A549 (cell line): ENCODE results near the gene CLHC1.

ENCODE experiments used
- BHLHE40 ChIP-seq: IDR thresholded peaks from 2 replicates; pipeline ENCODE4 v1.6.1; 2012; ENCODE audit warnings: low read depth, low read length, inconsistent platforms
- CHD4 ChIP-seq: fragments of 200-600 bp; sonication (generic); IDR thresholded peaks from 2 replicates; pipeline ENCODE4 v1.6.1; 2016; ENCODE audit warnings: antibody characterized with exemption, mild to moderate bottlenecking, borderline replicate concordance
- CTCF ChIP-seq: fragments of >200 bp; sonication (Bioruptor Twin); formaldehyde crosslinking; IDR thresholded peaks from 3 replicates; pipeline ENCODE4 v1.5.1; 2016
- EHMT2 ChIP-seq: fragments of 200-600 bp; sonication (generic); IDR thresholded peaks from 2 replicates; pipeline ENCODE4 v1.6.1; 2016; ENCODE audit warnings: antibody characterized with exemption, low read depth, mild to moderate bottlenecking, moderate library complexity
- MAZ ChIP-seq: fragments of 150-350 bp; IDR thresholded peaks from 2 replicates; pipeline ENCODE4 v1.6.1; 2014; ENCODE audit warnings: antibody characterized with exemption, low read depth, low read length, borderline replicate concordance
- POLR2A ChIP-seq: IDR thresholded peaks from 2 replicates; pipeline ENCODE4 v1.6.1; 2012; ENCODE audit warnings: mild to moderate bottlenecking, low read length
- RAD21 ChIP-seq, 2 experiments: fragments of >200 bp in 1 of 2; sonication (Bioruptor Twin) in 1 of 2; formaldehyde crosslinking in 1 of 2; IDR thresholded peaks in 1 of 2; conservative IDR thresholded peaks in 1 of 2; 2 replicates in 1 of 2; 3 replicates in 1 of 2; pipeline ENCODE4 v1.6.1; 2012 to 2018; ENCODE audit warnings: inconsistent platforms in 1 of 2
- TF ChIP-seq, protein P1 (sequence below): fragments of 250-450 bp; sonication (Bioruptor Pico); IDR thresholded peaks from 2 replicates; pipeline ENCODE4 v1.5.0; 2021; ENCODE audit warnings: mild to moderate bottlenecking, moderate library complexity, borderline replicate concordance

DNA sequence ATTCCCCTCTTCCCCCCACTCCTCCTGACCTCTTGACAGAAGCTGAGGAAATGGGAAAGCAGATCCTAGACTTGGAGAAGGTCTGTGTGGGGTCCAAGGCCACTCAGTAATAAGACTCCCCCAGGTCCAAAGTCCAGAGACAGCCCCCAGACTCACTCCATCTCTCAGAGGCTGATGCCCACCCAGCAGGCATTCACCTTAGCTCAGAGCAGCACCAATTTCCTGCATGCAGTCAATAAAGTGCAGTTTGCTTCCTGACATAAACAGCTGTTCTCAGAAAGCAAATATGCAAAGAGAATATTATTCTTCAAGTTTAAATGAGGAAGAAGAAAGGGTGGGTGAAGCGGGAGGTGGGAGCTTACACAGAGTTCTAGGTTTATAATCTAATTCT is 97.8 kb downstream of the CLHC1 start:
- TF ChIP-seq POLR2A (no peak), CTCF (no peak), BHLHE40 (no peak), RAD21 (conservative IDR thresholded peaks at IDR 0.05 in 1 of 2, IDR thresholded peaks at IDR 0.05 in 1 of 2) (no peak), EHMT2 (no peak), CHD4 (no peak), MAZ (no peak)
- TF ChIP-seq, protein P1, sequence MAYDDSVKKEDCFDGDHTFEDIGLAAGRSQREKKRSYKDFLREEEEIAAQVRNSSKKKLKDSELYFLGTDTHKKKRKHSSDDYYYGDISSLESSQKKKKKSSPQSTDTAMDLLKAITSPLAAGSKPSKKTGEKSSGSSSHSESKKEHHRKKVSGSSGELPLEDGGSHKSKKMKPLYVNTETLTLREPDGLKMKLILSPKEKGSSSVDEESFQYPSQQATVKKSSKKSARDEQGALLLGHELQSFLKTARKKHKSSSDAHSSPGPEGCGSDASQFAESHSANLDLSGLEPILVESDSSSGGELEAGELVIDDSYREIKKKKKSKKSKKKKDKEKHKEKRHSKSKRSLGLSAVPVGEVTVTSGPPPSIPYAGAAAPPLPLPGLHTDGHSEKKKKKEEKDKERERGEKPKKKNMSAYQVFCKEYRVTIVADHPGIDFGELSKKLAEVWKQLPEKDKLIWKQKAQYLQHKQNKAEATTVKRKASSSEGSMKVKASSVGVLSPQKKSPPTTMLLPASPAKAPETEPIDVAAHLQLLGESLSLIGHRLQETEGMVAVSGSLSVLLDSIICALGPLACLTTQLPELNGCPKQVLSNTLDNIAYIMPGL (CRISPR knock-in tag): no peak
